Esophagus squamous epithelium (tissue), 5 donors: Measurements from ENCODE around the gene HBM. TPM values are rescaled to one million over a fixed set of nuclear protein-coding genes. Genes with fewer than 3 reads are reported as not detected.
"Not testable (repeated sequence)": the region's sequence is repeated elsewhere in the genome, so short reads cannot be mapped to it uniquely, and the experiment has no call there.

Experiments
- DNase-seq: peaks from one replicate; lab custom pipeline; 2025; lab: John Stamatoyannopoulos, UW
- H3K27ac ChIP-seq, 4 donors: fragments of 200-600 bp; sonication (generic); one replicate each; pipeline ENCODE4 v1.5.1; 2016 to 2019; ENCODE audit warnings: mild to moderate bottlenecking in 1 of 4
- H3K27me3 ChIP-seq, 4 donors: fragments of 200-600 bp; sonication (generic); 1 replicate in 3 of 4; 2 replicates in 1 of 4; pipeline versions ENCODE4 v1.5.1 to v1.6.0; 2017 to 2021; ENCODE audit warnings: antibody characterized with exemption in 1 of 4
- H3K36me3 ChIP-seq, 3 donors: fragments of 200-600 bp; sonication (generic); one replicate each; pipeline ENCODE4 v1.5.1; 2016 to 2019
- H3K4me1 ChIP-seq, 3 donors: fragments of 200-600 bp; sonication (generic); one replicate each; pipeline ENCODE4 v1.5.1; 2017 to 2019
- H3K4me3 ChIP-seq, 4 donors: fragments of 200-600 bp; sonication (generic); 1 replicate in 3 of 4; 2 replicates in 1 of 4; pipeline ENCODE4 v1.5.1; 2016 to 2019; ENCODE audit warnings: mild to moderate bottlenecking in 2 of 4, moderate library complexity in 1 of 4
- H3K9me3 ChIP-seq, 3 donors: fragments of 200-600 bp; sonication (generic); one replicate each; pipeline ENCODE4 v1.5.1; 2016 to 2019
- POLR2A ChIP-seq, 4 donors: fragments of 450-650 bp; IDR thresholded peaks; one replicate each; pipeline ENCODE4 v1.6.1; 2017; ENCODE audit warnings: antibody characterized with exemption in 4 of 4, mild to moderate bottlenecking in 4 of 4, moderate library complexity in 3 of 4
- WGBS, 2 donors: methylation state at CpG; one replicate each; pipeline ENCODE4 v1.1.5; 2018; 5-methylcytosine and 5-hydroxymethylcytosine counted together
- intact Hi-C: fragments of 100-400 bp; cut with DNase I; formaldehyde crosslinking; loops from one replicate; pipeline ENCODE4 v1.15.0; 2022
- total RNA-seq, 4 donors: library from RNA; depleted of rRNA; stranded (reverse); fragments of >200 nt; gene quantifications; one replicate each; pipeline ENCODE4 v1.1.0, GENCODE V29; 2016
- TF ChIP-seq, protein P1 (sequence below), 6 experiments: fragments of 450-650 bp in 4 of 6; fragments of 200-600 bp in 2 of 6; sonication (generic) in 2 of 6; IDR thresholded peaks; one replicate each; pipeline ENCODE4 v1.5.1; 2016 to 2019; ENCODE audit warnings: antibody characterized with exemption in 6 of 6, mild to moderate bottlenecking in 4 of 6, moderate library complexity in 4 of 6
- donor health status: DM: yes; HTN: yes; CAD: no.

HBM gene
- total RNA-seq, 4 donors from 2014 or later = not detected

DNA sequence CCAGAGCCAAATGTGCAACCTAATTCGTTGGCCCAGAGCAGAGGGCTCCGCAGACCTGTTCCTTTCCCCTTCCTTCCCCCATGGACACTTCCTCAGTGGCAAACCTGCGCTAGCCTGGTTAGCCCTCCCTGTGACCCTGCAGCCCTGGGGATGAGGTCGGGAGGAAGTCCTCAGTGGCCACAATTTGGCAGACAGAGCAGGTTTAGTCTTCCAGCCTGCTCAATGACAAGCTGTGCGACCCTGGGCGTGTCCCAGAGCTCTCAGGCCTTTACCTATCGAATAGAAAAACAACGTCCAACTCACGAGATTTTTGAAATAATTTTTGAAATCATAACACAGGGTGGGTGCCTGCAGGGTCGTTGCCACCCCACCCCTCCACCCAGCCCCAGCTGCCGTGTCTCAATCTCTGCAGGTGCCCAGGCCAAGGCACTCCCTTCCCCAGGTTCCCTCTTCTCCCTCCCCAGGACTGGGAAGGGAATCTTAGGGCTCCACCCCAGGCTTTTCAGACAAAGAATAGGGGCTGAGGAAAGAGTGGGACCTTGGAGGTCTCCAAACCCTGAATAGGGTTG is 1.4 kb downstream of the HBM start:
- Histone ChIP-seq H3K27ac (no peak overlapping the region), H3K36me3 (no peaks in the 10 kb centered on the region), H3K27me3 (peaks cover 7 to 87% (median 44%) of the 10 kb centered on the region in 4 donors), H3K4me1 (peaks cover 15 to 21% (median 17%) of the 10 kb centered on the region in 3 donors), H3K9me3 (no peaks in the 10 kb centered on the region), H3K4me3 (no peak overlapping the region)
- no peak for TF ChIP-seq POLR2A (IDR thresholded peaks at IDR 0.05)
- intact Hi-C loops = no loop called here
- DNase-seq = no peak
- 15 to 16% methylated on average over 7 to 9 of the region's 11 CpGs for WGBS, 2 donors

DNA sequence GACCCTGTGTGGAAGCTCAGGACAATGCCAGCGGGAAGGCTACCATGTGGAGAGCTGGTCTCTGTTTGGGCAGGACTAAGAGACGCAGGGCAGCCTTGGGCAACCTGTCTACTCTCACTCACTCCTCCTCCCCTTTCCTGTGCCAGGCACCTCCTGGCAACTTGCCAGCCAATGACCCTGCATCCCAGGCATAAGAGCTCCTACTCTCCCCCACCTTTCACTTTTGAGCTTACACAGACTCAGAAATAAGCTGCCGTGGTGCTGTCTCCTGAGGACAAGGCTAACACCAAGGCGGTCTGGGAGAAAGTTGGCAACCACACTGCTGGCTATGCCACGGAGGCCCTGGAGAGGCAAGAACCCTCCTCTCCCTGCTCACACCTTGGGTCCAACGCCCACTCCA is 2.6 kb downstream of the HBM start:
- intact Hi-C loops = no loop called here
- no peak for DNase-seq
- Histone ChIP-seq H3K27me3 (peaks cover 7 to 79% (median 44%) of the 10 kb centered on the region in 4 donors), H3K36me3 (no peaks in the 10 kb centered on the region), H3K4me1 (peaks cover 15 to 24% (median 17%) of the 10 kb centered on the region in 3 donors), H3K9me3 (no peaks in the 10 kb centered on the region), H3K27ac (no peak overlapping the region), H3K4me3 (no peak overlapping the region)
- TF ChIP-seq POLR2A (IDR thresholded peaks at IDR 0.05) = no peak
- TF ChIP-seq, protein P1, sequence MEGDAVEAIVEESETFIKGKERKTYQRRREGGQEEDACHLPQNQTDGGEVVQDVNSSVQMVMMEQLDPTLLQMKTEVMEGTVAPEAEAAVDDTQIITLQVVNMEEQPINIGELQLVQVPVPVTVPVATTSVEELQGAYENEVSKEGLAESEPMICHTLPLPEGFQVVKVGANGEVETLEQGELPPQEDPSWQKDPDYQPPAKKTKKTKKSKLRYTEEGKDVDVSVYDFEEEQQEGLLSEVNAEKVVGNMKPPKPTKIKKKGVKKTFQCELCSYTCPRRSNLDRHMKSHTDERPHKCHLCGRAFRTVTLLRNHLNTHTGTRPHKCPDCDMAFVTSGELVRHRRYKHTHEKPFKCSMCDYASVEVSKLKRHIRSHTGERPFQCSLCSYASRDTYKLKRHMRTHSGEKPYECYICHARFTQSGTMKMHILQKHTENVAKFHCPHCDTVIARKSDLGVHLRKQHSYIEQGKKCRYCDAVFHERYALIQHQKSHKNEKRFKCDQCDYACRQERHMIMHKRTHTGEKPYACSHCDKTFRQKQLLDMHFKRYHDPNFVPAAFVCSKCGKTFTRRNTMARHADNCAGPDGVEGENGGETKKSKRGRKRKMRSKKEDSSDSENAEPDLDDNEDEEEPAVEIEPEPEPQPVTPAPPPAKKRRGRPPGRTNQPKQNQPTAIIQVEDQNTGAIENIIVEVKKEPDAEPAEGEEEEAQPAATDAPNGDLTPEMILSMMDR (IDR thresholded peaks at IDR 0.05) = no peak
- 54 to 61% methylated on average over 3 to 5 of the region's 6 CpGs for WGBS, 2 donors

DNA sequence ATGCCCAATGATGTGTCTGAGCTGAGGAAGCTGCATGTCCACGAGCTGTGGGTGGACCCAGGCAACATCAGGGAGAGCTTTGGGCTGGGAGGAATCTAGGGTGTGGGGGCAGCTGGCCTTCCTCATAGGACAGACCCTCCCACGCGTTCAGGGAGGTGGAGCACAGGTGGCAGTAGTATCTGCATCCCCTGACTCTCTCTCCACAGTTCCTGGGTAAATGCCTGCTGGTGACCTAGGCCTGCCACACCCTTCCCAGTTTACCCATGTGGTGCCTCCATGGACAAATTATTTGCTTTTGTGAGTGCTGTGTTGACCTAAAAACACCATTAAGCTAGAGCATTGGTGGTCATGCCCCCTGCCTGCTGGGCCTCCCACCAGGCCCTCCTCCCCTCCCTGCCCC is 3.2 kb downstream of the HBM start:
- H3K27ac ChIP-seq = no peak overlapping the region
- H3K36me3 ChIP-seq = no peaks in the 10 kb centered on the region
- intact Hi-C loops = no loop called here
- H3K9me3 ChIP-seq = no peaks in the 10 kb centered on the region
- no peak overlapping the region for H3K4me3 ChIP-seq
- 30 to 38% methylated on average over 2 of the region's 3 CpGs for WGBS, 2 donors
- DNase-seq = no peak
- TF ChIP-seq, protein P1 (IDR thresholded peaks at IDR 0.05) = no peak
- TF ChIP-seq POLR2A (IDR thresholded peaks at IDR 0.05) = no peak
- peaks cover 7 to 80% (median 44%) of the 10 kb centered on the region in 4 donors for H3K27me3 ChIP-seq
- H3K4me1 ChIP-seq = peaks cover 15 to 26% (median 17%) of the 10 kb centered on the region in 3 donors

DNA sequence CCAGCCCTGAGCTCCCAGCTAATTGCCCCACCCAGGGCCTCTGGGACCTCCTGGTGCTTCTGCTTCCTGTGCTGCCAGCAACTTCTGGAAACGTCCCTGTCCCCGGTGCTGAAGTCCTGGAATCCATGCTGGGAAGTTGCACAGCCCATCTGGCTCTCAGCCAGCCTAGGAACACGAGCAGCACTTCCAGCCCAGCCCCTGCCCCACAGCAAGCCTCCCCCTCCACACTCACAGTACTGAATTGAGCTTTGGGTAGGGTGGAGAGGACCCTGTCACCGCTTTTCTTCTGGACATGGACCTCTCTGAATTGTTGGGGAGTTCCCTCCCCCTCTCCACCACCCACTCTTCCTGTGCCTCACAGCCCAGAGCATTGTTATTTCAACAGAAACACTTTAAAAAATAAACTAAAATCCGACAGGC is 4.3 kb downstream of the HBM start:
- DNase-seq, H3K4me3 ChIP-seq, H3K9me3 ChIP-seq, intact Hi-C loops, H3K27ac ChIP-seq, H3K36me3 ChIP-seq: not testable (repeated sequence)
- WGBS, 2 donors = 0 to 3% methylated on average over 3 to 5 of the region's 5 CpGs
- Histone ChIP-seq H3K27me3 (peaks cover 7 to 87% (median 47%) of the 10 kb centered on the region in 4 donors), H3K4me1 (peaks cover 15 to 23% (median 16%) of the 10 kb centered on the region in 3 donors)

DNA sequence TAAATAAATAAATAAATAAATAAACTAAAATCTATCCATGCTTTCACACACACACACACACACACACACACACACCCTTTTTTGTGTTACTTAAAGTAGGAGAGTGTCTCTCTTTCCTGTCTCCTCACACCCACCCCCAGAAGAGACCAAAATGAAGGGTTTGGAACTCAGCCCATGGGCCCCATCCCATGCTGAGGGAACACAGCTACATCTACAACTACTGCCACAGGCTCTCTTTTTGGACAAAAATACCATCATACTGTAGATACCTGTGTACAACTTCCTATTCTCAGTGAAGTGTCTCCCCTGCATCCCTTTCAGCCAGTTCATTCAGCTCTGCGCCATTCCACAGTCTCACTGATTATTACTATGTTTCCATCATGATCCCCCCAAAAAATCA is 5.0 kb downstream of the HBM start:
- WGBS, 2 donors = 0 to 26% methylated on average over 1 of the region's 1 CpG
- intact Hi-C loops = no loop called here
- H3K27me3 ChIP-seq = peaks cover under 1 to 87% (median 43%) of the 10 kb centered on the region in 4 donors

DNA sequence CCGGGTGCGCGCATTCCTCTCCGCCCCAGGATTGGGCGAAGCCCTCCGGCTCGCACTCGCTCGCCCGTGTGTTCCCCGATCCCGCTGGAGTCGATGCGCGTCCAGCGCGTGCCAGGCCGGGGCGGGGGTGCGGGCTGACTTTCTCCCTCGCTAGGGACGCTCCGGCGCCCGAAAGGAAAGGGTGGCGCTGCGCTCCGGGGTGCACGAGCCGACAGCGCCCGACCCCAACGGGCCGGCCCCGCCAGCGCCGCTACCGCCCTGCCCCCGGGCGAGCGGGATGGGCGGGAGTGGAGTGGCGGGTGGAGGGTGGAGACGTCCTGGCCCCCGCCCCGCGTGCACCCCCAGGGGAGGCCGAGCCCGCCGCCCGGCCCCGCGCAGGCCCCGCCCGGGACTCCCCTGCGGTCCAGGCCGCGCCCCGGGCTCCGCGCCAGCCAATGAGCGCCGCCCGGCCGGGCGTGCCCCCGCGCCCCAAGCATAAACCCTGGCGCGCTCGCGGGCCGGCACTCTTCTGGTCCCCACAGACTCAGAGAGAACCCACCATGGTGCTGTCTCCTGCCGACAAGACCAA is 6.7 kb downstream of the HBM start, which contains the start of gene HBA2:
Gene HBA2 (plus strand): TSS at position 503 of the 568 bp plus-strand sequence. CDS start 37 bp downstream, at position 540.
- H3K27me3 ChIP-seq = peaks cover 0 to 84% (median 33%) of the 10 kb centered on the region in 4 donors
- intact Hi-C loops = not testable (repeated sequence)
- WGBS, 2 donors = no CpG with 5 or more reads among the region's 74 CpGs

More for the DNA sequence above, 5.0 kb downstream of the HBM start:
- H3K4me1 ChIP-seq = peaks cover 9 to 17% (median 9%) of the 10 kb centered on the region in 3 donors
- no peaks in the 10 kb centered on the region for H3K9me3 ChIP-seq
- no peak overlapping the region for H3K27ac ChIP-seq
- no peak for DNase-seq
- TF ChIP-seq, protein P1 (IDR thresholded peaks at IDR 0.05) = no peak
- TF ChIP-seq POLR2A (IDR thresholded peaks at IDR 0.05) = no peak
- H3K36me3 ChIP-seq = no peaks in the 10 kb centered on the region
- H3K4me3 ChIP-seq = no peak overlapping the region

DNA sequence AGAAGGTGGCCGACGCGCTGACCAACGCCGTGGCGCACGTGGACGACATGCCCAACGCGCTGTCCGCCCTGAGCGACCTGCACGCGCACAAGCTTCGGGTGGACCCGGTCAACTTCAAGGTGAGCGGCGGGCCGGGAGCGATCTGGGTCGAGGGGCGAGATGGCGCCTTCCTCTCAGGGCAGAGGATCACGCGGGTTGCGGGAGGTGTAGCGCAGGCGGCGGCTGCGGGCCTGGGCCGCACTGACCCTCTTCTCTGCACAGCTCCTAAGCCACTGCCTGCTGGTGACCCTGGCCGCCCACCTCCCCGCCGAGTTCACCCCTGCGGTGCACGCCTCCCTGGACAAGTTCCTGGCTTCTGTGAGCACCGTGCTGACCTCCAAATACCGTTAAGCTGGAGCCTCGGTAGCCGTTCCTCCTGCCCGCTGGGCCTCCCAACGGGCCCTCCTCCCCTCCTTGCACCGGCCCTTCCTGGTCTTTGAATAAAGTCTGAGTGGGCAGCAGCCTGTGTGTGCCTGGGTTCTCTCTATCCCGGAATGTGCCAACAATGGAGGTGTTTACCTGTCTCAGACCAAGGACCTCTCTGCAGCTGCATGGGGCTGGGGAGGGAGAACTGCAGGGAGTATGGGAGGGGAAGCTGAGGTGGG is 7.6 kb downstream of the HBM start:
- H3K36me3 ChIP-seq, DNase-seq, intact Hi-C loops, H3K4me3 ChIP-seq, H3K9me3 ChIP-seq, H3K27ac ChIP-seq: not testable (repeated sequence)
- Histone ChIP-seq H3K27me3 (peaks cover 0 to 84% (median 32%) of the 10 kb centered on the region in 4 donors), H3K4me1 (peaks cover 0 to 18% (median 0%) of the 10 kb centered on the region in 3 donors)
- no CpG with 5 or more reads among the region's 44 CpGs for WGBS, 2 donors

More for the DNA sequence above, 6.7 kb downstream of the HBM start, which contains the start of gene HBA2:
- not testable (repeated sequence) for H3K9me3 ChIP-seq, DNase-seq, H3K27ac ChIP-seq, H3K36me3 ChIP-seq, H3K4me3 ChIP-seq
- H3K4me1 ChIP-seq = peaks cover 0 to 15% (median 0%) of the 10 kb centered on the region in 3 donors

DNA sequence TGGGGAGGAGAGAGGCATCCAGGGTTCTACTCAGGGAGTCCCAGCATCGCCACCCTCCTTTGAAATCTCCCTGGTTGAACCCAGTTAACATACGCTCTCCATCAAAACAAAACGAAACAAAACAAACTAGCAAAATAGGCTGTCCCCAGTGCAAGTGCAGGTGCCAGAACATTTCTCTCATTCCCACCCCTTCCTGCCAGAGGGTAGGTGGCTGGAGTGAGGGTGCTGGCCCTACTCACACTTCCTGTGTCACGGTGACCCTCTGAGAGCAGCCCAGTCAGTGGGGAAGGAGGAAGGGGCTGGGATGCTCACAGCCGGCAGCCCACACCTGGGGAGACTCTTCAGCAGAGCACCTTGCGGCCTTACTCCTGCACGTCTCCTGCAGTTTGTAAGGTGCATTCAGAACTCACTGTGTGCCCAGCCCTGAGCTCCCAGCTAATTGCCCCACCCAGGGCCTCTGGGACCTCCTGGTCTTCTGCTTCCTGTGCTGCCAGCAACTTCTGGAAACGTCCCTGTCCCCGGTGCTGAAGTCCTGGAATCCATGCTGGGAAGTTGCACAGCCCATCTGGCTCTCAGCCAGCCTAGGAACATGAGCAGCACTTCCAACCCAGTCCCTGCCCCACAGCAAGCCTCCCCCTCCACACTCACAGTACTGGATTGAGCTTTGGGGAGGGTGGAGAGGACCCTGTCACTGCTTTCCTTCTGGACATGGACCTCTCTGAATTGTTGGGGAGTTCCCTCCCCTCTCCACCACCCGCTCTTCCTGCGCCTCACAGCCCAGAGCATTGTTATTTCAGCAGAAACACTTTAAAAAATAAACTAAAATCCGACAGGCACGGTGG is 8.4 kb downstream of the HBM start:
- H3K27me3 ChIP-seq = peaks cover 0 to 84% (median 39%) of the 10 kb centered on the region in 4 donors

More for the DNA sequence above, 8.4 kb downstream of the HBM start:
- H3K36me3 ChIP-seq, H3K4me3 ChIP-seq, H3K9me3 ChIP-seq, intact Hi-C loops, DNase-seq, H3K27ac ChIP-seq: not testable (repeated sequence)
- H3K4me1 ChIP-seq = peaks cover 0 to 18% (median 0%) of the 10 kb centered on the region in 3 donors
- WGBS, 2 donors = 8 to 18% methylated on average over 4 to 5 of the region's 13 CpGs
